Skeletal muscle tissue (tissue), 4 donors: Measurements from ENCODE around the gene CCL2. TPM values are rescaled to one million over a fixed set of nuclear protein-coding genes. Genes with fewer than 3 reads are reported as not detected.
"Not testable (repeated sequence)": the region's sequence is repeated elsewhere in the genome, so short reads cannot be mapped to it uniquely, and the experiment has no call there.

Source experiments
- H3K27ac ChIP-seq: one replicate; pipeline ENCODE4 v1.7.0; 2013; ENCODE audit warnings: mild to moderate bottlenecking, low read depth, low read length, inconsistent platforms
- H3K27me3 ChIP-seq, 3 donors: one replicate each; pipeline ENCODE4 v1.7.0; 2013; ENCODE audit warnings: low read length in 3 of 3; ENCODE audit not compliant: control insufficient read depth in 3 of 3, insufficient read depth in 3 of 3
- H3K36me3 ChIP-seq, 3 donors: one replicate each; pipeline ENCODE4 v1.7.0; 2013; ENCODE audit warnings: low read length in 3 of 3; ENCODE audit not compliant: control insufficient read depth in 3 of 3, insufficient read depth in 3 of 3
- H3K4me1 ChIP-seq, 3 donors: one replicate each; pipeline ENCODE4 v1.7.0; 2013; ENCODE audit warnings: low read length in 3 of 3, mild to moderate bottlenecking in 3 of 3; ENCODE audit not compliant: control insufficient read depth in 3 of 3, insufficient read depth in 3 of 3
- H3K4me3 ChIP-seq, 3 donors: one replicate each; pipeline ENCODE4 v1.7.0; 2013; ENCODE audit warnings: low read length in 3 of 3
- H3K9ac ChIP-seq, 3 donors: one replicate each; pipeline ENCODE4 v1.7.0; 2013; ENCODE audit warnings: low read length in 3 of 3, mild to moderate bottlenecking in 3 of 3, moderate library complexity in 2 of 3, low read depth in 1 of 3
- H3K9me3 ChIP-seq, 3 donors: one replicate each; pipeline ENCODE4 v1.7.0; 2013; ENCODE audit warnings: low read length in 3 of 3; ENCODE audit not compliant: control insufficient read depth in 3 of 3
- total RNA-seq: library from RNA; depleted of rRNA; stranded (reverse); fragments of >200 nt; gene quantifications from one replicate; pipeline ENCODE4 v1.2.3, GENCODE V29; 2014
- donor health status: Osteomylitis.

The CCL2 gene
- total RNA-seq, 1 donor from 2014 or later: 20.4 TPM

DNA sequence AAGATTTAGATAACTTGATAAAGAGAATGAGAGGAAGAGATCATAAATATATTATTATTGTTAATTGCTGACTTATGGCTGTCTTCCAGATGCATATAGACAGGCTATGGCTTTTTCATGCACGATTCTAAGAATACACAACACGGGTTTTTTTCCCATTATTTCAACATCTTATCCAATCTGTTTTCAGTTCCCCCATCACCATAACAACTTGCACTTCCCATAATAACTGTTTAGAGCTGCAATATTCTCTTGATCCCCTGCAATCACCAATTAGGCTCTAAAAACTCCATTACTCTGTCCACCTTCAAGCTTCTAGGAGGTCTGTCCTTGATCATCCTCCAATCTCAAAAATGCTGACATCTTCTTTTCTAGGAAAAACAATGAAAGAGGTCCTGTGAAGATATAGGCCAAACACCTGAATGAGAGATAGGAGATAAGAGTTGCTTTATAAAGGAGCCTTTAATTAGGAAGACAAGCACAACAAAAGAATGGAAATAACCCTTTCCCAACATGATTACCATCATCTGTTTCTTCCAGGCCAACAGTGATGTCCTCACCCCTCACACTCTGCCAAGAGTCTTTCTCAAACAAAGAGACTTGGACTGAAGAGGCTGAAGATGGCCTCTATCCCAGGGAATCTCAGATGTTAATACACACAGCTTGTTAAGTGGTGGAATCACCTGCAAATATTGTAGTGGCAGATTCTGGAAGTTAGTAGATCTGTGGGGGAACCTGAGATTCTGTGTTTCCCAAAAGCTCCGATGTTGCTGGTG lies 32.2 kb upstream of the CCL2 start:
- Histone ChIP-seq H3K27me3 (no peaks in the 10 kb centered on the region), H3K9me3 (no peaks in the 10 kb centered on the region), H3K27ac (no peak overlapping the region), H3K36me3 (no peaks in the 10 kb centered on the region), H3K4me1 (peaks cover 0 to 3% (median 0%) of the 10 kb centered on the region in 3 donors), H3K9ac (no peak overlapping the region), H3K4me3 (no peak overlapping the region)

DNA sequence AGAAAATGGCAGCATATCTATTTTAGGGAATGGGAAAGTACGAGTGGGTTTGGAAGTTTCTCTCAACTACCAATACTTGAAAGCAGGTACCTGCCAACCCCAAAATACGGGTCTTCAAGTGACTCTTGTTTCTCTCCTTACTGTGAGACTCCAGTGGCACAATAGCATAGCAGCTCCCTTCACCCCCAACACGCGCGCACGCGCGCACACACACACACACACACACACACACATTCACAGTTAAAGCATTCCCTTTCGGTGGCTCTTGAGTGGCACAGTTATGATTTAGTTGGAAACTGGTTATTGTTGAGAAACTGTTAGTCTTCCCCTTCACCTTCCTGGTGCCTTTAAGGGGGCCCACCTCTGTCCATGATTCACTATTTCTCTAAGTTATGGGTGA lies 30.0 kb upstream of the CCL2 start:
- H3K36me3 ChIP-seq: no peaks in the 10 kb centered on the region
- H3K4me1 ChIP-seq: no peaks in the 10 kb centered on the region
- no peaks in the 10 kb centered on the region for H3K27me3 ChIP-seq
- H3K9ac ChIP-seq: no peak overlapping the region
- H3K4me3 ChIP-seq: no peak overlapping the region
- H3K27ac ChIP-seq: no peak overlapping the region
- H3K9me3 ChIP-seq: peaks cover 0 to 3% (median 2%) of the 10 kb centered on the region in 3 donors

DNA sequence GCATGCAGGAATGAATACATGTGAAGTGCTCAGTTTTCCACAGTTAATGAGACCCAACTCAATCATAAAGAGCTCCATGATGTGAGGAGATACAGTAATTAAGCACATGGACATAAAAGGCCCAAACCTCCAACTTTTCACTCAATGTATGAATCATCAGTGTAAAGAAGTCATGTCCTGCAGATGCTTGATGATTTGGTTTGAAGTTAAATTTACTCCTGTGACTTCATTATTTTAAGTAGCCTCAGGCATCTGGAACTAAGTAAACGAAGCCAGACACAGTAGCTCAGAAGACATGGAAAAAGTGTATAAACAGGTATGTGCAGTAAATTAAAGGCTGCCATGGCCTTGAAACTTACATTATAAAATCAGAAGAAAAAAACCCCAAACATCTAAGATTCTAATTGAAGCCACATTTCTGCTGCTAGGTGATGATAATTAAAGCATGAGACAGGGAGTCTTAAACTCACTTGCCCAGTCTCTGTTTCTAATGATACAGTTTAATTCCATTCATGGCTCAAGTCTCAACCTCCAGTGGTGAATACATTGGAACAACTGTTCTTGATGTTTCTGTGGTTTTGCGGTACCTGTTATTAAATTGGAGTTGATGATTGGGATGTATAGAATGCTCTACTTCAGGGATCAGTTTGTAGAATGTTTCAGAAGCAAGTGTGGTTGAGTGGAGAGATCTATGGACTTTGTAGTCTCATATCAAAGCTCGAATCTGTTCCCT lies 28.9 kb upstream of the CCL2 start:
- Histone ChIP-seq H3K4me3 (no peak overlapping the region), H3K36me3 (no peaks in the 10 kb centered on the region)

DNA sequence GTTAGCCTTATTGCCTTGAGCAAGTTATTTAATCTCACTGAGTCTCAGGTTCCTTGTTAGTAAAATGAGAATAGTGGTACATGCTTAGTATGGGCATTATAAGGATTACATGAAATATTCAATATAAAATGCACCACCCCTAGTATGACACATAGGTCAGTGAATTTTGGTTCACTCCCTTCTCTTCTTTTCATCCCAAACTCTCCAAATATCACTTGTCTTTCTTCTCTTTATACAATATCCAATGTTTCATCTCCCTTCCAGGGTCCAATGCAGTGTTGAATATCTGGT lies 28.4 kb upstream of the CCL2 start:
- H3K36me3 ChIP-seq: no peaks in the 10 kb centered on the region
- H3K4me1 ChIP-seq: no peaks in the 10 kb centered on the region
- peaks cover 0 to 5% (median 2%) of the 10 kb centered on the region in 3 donors for H3K9me3 ChIP-seq
- H3K27me3 ChIP-seq: no peaks in the 10 kb centered on the region
- H3K4me3 ChIP-seq: no peak overlapping the region
- H3K9ac ChIP-seq: no peak overlapping the region
- H3K27ac ChIP-seq: no peak overlapping the region

More for the DNA sequence above, 28.9 kb upstream of the CCL2 start:
- Histone ChIP-seq H3K9ac (no peak overlapping the region), H3K4me1 (no peaks in the 10 kb centered on the region), H3K9me3 (peaks cover 0 to 5% (median 2%) of the 10 kb centered on the region in 3 donors), H3K27ac (no peak overlapping the region), H3K27me3 (no peaks in the 10 kb centered on the region)

DNA sequence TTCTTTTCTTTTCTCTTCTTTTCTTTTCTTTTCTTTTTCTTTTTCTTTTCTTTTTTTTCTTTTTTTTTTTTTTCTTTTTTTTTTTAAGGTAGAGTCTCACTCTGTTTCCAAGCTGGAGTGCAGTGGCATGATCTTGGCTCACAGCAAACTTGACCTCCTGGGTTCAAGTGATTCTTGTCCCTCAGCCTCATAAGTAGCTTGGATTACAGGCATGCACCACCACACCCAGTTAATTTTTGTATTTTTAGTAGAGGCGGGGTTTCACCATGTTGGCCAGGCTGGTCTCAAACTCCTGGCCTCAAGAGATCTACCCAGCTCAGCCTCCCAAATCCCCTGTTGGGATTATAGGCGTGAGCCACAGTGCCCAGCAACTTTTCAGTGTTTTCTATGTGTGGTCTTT lies 27.8 kb upstream of the CCL2 start:
- not testable (repeated sequence) for H3K27ac ChIP-seq, H3K9me3 ChIP-seq, H3K9ac ChIP-seq, H3K27me3 ChIP-seq, H3K36me3 ChIP-seq, H3K4me1 ChIP-seq, H3K4me3 ChIP-seq

DNA sequence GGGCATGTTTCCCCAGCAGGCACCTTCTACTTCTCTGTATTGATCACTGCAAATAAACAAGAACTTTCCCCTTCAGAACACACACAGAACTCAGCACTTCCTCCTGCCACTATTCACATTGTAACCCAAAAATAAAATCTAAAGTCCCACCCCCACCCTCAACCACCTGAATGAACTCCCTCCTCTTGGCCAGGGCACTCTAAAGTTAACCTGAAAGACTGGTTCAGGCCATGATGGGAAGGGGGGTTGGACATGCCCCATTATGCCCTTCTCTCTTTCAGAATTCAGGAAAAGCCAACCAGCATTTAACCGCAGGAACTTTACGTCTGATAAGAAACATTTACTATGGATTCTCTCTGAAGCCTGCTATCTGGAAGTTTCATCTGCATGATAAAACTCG lies 27.4 kb upstream of the CCL2 start:
- Histone ChIP-seq H3K36me3 (no peaks in the 10 kb centered on the region), H3K4me3 (no peak overlapping the region), H3K27ac (no peak overlapping the region), H3K9me3 (peaks cover 0 to 5% (median 2%) of the 10 kb centered on the region in 3 donors), H3K9ac (no peak overlapping the region), H3K4me1 (no peaks in the 10 kb centered on the region), H3K27me3 (no peaks in the 10 kb centered on the region)

DNA sequence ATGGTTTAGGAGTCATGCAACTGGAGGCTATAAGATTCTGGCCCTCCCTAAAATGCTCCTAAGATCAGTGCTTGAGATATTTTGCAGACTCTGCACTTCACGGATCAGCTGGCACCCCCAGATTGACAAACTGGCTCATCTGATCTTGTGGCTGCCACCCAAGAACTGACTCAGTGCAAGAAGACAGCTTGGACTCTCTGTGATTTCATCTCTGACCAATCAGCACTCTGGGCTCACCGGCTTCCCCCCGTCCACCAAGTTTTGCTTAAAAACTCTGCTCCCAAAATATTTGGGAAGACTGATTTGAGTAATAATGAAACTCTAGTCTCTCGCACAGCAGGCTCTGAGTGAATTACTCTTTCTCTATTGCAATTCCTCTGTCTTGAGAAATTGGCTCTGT lies 26.3 kb upstream of the CCL2 start:
- H3K4me3 ChIP-seq: no peak overlapping the region
- H3K27me3 ChIP-seq: no peaks in the 10 kb centered on the region
- H3K9me3 ChIP-seq: peaks cover 0 to 5% (median 2%) of the 10 kb centered on the region in 3 donors
- H3K9ac ChIP-seq: no peak overlapping the region
- H3K36me3 ChIP-seq: no peaks in the 10 kb centered on the region
- H3K4me1 ChIP-seq: peaks cover 2 to 6% (median 6%) of the 10 kb centered on the region in 3 donors
- H3K27ac ChIP-seq: no peak overlapping the region

DNA sequence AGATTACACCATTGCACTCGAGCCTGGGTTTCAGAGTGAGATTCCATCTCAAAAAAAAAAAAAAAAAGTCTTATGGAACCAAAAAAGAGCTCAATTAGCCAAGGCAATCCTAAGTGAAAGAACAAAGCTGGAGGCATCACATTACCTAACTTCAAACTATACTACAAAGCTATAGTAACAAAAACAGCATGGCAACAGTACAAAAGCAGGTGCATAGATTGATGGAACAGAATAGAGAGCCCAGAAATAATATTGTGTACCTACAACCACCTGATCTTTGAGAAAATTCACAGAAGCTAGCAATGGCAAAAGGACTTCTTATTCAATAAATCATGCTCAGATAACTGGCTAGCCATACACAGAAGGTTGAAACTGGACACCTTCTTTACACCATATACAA lies 24.7 kb upstream of the CCL2 start:
- no peak overlapping the region for H3K9ac ChIP-seq
- no peak overlapping the region for H3K4me3 ChIP-seq
- H3K9me3 ChIP-seq: peaks cover 0 to 5% (median 2%) of the 10 kb centered on the region in 3 donors
- no peaks in the 10 kb centered on the region for H3K36me3 ChIP-seq
- peaks cover 18 to 20% (median 18%) of the 10 kb centered on the region in 3 donors for H3K4me1 ChIP-seq
- no peaks in the 10 kb centered on the region for H3K27me3 ChIP-seq
- H3K27ac ChIP-seq: no peak overlapping the region

DNA sequence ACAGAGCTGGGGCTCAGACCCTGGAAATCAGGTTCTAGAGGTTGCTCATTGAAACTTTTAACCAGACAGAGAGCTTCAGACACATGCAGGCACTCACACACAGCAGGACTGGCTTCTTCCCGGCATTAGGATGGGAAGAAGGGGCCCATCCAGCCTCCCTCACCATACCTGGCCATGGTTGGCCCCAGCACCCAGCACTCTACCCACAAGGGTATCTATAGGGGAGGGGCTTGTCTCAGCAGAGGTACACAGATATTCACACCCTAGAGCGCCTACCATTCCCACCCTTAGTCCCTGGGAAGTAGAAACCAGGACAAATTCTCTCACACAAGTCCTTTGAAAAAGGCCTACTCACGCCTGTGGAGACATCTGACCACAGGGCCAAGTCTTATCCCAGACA lies 20.5 kb upstream of the CCL2 start:
- Histone ChIP-seq H3K9ac (no peak overlapping the region), H3K27ac (peak overlapping the region; percentile 69), H3K4me3 (peak overlapping the region in 1 of 3 donors; percentile 6), H3K9me3 (peaks cover 0 to 3% (median 0%) of the 10 kb centered on the region in 3 donors), H3K27me3 (no peaks in the 10 kb centered on the region), H3K4me1 (peaks cover 37 to 48% (median 41%) of the 10 kb centered on the region in 3 donors), H3K36me3 (no peaks in the 10 kb centered on the region)

DNA sequence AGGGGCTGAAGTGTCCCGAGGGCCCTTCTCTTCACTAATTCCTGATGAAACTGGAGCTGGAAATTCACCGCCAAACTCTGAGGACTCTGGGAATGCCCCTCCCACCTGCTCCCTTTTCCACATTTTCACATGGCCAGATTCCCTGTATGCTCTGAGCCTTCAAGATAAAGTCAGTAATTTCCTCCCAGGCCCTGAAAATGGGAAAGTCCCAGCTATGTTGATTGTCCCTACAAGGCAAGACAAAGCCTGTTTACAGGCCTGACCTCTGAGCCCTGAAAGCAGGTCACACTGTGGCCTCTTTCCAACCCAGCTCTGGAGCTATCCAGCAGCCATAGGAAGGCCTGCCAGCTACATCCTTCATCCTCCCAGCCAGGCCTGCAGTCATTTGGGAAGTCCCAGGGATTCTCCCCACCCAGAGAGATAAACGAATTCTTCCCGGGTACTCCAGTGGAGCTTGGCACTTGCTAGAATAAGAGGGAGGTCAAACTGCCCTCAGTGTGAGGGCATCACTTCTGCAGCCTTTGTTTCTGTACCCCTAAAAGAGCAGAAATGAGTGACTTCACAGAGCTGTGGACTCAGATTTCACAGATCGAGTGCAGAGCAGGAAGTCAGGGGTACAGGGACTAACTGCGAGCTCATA lies 19.6 kb upstream of the CCL2 start:
- Histone ChIP-seq H3K36me3 (no peaks in the 10 kb centered on the region), H3K4me3 (no peak overlapping the region), H3K4me1 (peaks cover 44 to 53% (median 48%) of the 10 kb centered on the region in 3 donors), H3K9me3 (no peaks in the 10 kb centered on the region), H3K27me3 (no peaks in the 10 kb centered on the region), H3K9ac (no peak overlapping the region), H3K27ac (peak overlapping the region; percentile 69)
